ENCODE data around the gene TRIM40. TPM values are rescaled to one million over a fixed set of nuclear protein-coding genes. Genes with fewer than 3 reads are reported as not detected.

Gene TRIM40
- total RNA-seq, 1 donor from 2014 or later, result not detected

DNA sequence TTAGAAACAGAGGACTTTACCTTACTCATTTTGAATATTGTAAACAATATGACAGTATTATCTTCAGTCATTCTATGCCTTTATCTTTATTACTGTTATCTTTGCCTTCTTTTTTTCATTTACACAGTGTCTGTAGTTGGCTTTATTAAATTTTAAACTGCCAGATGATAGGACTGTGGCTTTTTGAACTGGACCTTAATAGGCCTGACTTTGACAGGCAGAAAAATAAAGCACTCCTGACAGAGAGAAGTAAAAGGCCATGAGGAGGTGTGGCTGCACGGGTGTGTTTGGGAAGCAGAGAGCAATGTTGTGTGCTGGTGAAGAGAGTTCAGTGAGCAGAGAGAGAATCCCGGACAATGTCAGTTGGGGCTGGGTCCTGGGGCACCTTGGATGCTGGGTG, 7.8 kb downstream of the TRIM40 start:
- TF ChIP-seq, protein P1, sequence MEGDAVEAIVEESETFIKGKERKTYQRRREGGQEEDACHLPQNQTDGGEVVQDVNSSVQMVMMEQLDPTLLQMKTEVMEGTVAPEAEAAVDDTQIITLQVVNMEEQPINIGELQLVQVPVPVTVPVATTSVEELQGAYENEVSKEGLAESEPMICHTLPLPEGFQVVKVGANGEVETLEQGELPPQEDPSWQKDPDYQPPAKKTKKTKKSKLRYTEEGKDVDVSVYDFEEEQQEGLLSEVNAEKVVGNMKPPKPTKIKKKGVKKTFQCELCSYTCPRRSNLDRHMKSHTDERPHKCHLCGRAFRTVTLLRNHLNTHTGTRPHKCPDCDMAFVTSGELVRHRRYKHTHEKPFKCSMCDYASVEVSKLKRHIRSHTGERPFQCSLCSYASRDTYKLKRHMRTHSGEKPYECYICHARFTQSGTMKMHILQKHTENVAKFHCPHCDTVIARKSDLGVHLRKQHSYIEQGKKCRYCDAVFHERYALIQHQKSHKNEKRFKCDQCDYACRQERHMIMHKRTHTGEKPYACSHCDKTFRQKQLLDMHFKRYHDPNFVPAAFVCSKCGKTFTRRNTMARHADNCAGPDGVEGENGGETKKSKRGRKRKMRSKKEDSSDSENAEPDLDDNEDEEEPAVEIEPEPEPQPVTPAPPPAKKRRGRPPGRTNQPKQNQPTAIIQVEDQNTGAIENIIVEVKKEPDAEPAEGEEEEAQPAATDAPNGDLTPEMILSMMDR (IDR thresholded peaks at IDR 0.05), result no peak
- ChIA-PET POLR2A (interaction anchor here (0.7 kb wide), 1 partner anchor 226 kb away, joined by 4 read pairs; no protein-coding TSS in a partner anchor), CTCF (interaction anchor here (1.1 kb wide), 1 partner anchor 40 kb away, joined by 3 read pairs; no protein-coding TSS in a partner anchor)
- intact Hi-C loops (cut with micrococcal nuclease), result no loop called here
- Mint-ChIP-seq H3K4me1 (no peaks in the 10 kb centered on the region), H3K9me3 (no peaks in the 10 kb centered on the region), H3K36me3 (ENCODE audit: low read depth) (no peaks in the 10 kb centered on the region), H3K4me3 (no peak overlapping the region), H3K27me3 (peaks cover 56% of the 10 kb centered on the region), H3K27ac (no peak overlapping the region)
- DNase-seq (no peak), ATAC-seq (ENCODE audit: low read depth) (no peak)

DNA sequence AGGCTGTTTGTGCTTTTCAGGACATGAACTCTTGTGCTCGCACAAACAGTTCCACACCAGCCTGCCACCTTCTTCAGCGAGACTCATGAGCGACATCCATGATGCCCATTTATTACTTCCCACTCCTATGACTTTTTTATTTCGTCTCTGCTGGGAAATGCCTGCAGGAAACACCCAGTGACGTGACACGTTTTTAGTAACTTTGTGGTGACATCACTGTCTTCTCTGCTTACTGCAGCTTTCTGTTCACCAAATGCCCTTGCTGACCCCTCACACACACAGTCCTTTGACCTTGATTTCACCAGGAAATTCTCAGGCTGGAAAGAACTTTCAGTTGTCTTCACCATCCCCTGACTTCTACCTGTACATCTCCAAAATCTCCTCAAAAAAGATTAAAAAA, 8.9 kb downstream of the TRIM40 start:
- Mint-ChIP-seq H3K27ac (no peak overlapping the region), H3K4me1 (no peaks in the 10 kb centered on the region), H3K36me3 (ENCODE audit: low read depth) (no peaks in the 10 kb centered on the region), H3K9me3 (no peaks in the 10 kb centered on the region), H3K4me3 (no peak overlapping the region), H3K27me3 (peaks cover 55% of the 10 kb centered on the region)
- TF ChIP-seq, protein P1 (IDR thresholded peaks at IDR 0.05), result no peak
- ChIA-PET POLR2A (no interaction called here), CTCF (no interaction called here)
- no peak for DNase-seq
- ATAC-seq (ENCODE audit: low read depth), result no peak
- intact Hi-C loops (cut with micrococcal nuclease), result no loop called here

DNA sequence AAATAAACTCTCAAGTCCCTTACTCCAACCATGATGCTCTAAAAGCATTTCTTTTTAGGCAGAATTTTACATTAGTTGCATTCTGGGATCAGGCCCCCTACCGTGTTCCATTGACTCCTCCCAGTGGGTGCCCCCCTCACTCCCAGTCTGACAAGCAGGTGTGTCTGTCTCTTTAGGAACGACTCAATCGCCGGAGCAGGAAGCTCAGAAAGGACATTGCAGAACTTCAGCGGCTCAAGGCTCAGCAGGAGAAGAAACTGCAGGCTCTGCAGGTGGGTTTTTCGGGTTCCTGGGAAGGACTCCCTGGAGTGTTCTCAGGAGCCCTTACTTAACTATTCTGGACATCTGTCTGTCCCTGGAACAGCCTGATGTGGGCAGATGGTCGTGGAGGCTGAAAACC, 9.9 kb downstream of the TRIM40 start:
- Mint-ChIP-seq H3K36me3 (ENCODE audit: low read depth) (no peaks in the 10 kb centered on the region), H3K27me3 (peaks cover 53% of the 10 kb centered on the region), H3K4me1 (no peaks in the 10 kb centered on the region), H3K27ac (no peak overlapping the region), H3K4me3 (no peak overlapping the region), H3K9me3 (no peaks in the 10 kb centered on the region)
- ChIA-PET CTCF (no interaction called here), POLR2A (no interaction called here)
- TF ChIP-seq, protein P1 (IDR thresholded peaks at IDR 0.05), result no peak
- intact Hi-C loops (cut with micrococcal nuclease), result no loop called here
- ATAC-seq (ENCODE audit: low read depth) (no peak), DNase-seq (no peak)

DNA sequence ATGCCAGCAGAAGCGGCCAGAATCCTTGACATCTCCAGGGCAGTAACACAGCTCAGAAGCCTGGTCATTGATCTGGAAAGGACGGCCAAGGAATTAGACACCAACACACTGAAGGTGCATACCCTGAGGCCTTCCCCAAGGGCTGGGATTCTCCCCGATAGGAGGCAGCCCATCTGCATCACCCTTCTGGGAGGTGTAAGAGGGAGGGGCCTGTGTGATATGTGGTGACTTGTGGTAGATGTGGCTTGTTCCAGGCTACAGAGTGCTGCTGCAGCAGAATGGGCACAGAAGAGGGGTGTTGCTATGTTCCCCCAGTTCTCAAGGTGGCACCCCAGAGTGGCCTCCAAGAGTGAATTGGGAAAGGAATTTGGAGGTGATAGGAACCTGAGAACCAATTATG, 11.2 kb downstream of the TRIM40 start:
- H3K36me3 Mint-ChIP-seq (ENCODE audit: low read depth), result no peaks in the 10 kb centered on the region
- POLR2A ChIA-PET, result no interaction called here
- ATAC-seq (ENCODE audit: low read depth), result no peak
- intact Hi-C loops (cut with micrococcal nuclease), result no loop called here
- no peak overlapping the region for H3K4me3 Mint-ChIP-seq
- H3K27ac Mint-ChIP-seq, result no peak overlapping the region
- no peak for DNase-seq
- H3K4me1 Mint-ChIP-seq, result no peaks in the 10 kb centered on the region
- CTCF ChIA-PET, result interaction anchor here (1.3 kb wide), 1 partner anchor 15 kb away, joined by 4 read pairs; no protein-coding TSS in a partner anchor
- peaks cover 44% of the 10 kb centered on the region for H3K27me3 Mint-ChIP-seq
- TF ChIP-seq, protein P1 (IDR thresholded peaks at IDR 0.05), result no peak
- H3K9me3 Mint-ChIP-seq, result no peaks in the 10 kb centered on the region

DNA sequence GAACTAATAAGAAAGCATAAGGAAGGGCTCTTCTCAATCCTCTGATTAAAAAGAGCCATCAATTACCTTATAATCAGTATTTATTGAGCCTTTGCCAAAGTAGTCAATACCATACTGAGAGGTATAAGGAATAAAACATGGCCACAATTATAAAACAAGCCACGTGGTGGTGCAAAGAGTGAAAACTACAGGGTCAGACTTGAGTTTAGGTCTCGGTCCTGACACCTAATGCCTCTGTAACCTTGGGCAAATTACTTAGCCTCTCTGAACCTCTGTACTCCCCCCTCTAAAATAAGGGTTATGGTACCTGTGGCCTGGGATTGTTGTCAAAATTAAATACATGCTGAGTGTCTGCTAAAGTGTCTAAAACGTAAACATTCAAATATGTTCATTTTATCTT, 13.3 kb downstream of the TRIM40 start:
- Mint-ChIP-seq H3K36me3 (ENCODE audit: low read depth) (no peaks in the 10 kb centered on the region), H3K4me3 (no peak overlapping the region), H3K27ac (no peak overlapping the region), H3K4me1 (no peaks in the 10 kb centered on the region), H3K9me3 (no peaks in the 10 kb centered on the region), H3K27me3 (peaks cover 46% of the 10 kb centered on the region)
- intact Hi-C loops (cut with micrococcal nuclease), result no loop called here
- no peak for ATAC-seq (ENCODE audit: low read depth)
- ChIA-PET POLR2A (no interaction called here), CTCF (no interaction called here)
- TF ChIP-seq, protein P1 (IDR thresholded peaks at IDR 0.05), result no peak
- no peak for DNase-seq
